HG03457 (cell line): Measurements from ENCODE around the gene ROBO3.

Source experiments
- ATAC-seq: cut with Tn5 transposase; IDR thresholded peaks from one replicate; pipeline ENCODE4 v1.9.1; 2021; ENCODE audit warnings: moderate number of reproducible peaks; ENCODE audit not compliant: unreplicated experiment

Gene ROBO3

DNA sequence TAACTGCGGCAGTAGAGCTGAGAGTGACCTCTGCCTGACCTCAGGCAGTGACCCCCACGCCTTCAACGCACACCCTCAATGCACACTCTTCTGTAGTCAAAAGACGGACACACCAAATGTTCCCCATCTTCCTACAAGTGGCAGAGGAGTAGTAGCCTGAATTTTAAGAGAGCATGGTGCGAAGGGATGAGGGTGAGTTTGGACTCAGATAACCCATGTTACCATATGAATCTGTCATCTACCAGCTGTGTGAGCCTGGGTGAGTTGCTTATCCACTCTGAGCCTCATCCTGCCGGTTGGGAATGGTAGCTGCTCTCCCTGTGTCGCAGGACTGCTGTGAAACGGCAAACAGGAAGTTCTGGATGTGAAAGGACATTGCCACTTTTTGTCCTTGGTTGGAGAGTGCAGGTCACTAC lies 20.6 kb upstream of the ROBO3 start:
- no peak for ATAC-seq

DNA sequence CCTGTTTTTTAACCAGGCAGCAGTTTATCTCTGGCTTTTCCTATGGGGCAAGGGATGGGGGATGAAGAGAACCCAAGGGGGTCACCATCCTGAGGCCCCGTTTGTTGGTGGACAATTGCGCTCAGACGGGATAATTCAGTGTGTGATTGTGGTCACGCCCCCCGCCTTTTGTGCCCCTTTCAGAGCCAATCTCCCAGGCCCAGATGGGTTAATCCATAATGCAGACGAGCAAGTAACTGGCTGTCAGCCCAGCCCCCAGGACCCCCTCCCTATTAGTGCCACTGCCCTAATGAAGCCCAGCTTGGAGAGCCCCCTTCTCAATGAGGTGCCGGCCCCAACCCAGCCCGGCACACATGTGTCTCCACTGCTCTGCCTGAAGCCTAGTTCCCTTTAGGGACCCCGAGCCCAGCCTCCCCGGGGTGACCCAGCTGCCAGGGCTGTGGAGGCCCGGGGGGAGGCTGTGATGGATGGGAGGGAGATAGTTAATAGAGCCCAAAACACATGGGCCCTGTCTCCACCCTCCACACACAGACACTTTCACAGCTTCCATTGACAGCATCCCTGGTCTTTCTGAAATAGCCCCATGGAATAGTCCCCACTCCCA lies 19.1 kb upstream of the ROBO3 start:
- no peak for ATAC-seq

DNA sequence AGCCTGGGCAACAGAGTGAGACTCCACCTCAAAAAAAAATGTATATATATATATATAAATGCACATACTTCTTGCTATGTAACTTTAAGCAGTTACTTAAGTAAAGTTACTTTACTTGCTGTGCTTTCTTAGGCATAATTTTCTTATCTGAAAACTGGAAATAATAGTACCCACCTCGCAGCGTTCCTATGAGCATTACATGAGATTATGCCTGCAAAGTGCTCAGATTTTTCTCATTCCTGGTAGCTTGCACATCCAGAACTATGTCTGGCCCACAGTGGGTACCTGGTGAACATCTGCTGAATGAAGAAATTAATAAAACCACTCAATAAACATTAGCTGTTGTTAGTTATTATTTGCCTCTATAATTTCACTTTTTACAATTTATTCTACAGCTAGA lies 6.1 kb upstream of the ROBO3 start:
- no peak for ATAC-seq

DNA sequence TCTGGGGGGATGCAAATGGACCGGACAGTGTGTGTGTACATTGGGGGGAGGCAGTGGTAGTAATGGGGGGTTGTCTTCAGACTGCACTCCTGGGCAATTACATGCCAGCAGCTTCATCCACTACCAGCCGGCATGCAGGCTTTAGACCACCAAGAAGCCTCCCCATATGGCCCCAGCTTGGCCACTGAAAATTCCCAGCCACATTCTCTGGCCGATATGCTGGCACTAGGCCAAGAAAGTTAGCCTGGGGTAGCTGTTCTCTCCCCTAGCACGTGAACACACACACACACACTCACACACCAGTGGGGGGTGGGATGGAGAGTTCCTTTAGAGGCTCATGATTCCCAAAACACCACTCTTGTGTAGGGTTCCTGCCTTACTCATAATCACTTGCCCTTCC lies 3.6 kb upstream of the ROBO3 start:
- ATAC-seq = no peak

DNA sequence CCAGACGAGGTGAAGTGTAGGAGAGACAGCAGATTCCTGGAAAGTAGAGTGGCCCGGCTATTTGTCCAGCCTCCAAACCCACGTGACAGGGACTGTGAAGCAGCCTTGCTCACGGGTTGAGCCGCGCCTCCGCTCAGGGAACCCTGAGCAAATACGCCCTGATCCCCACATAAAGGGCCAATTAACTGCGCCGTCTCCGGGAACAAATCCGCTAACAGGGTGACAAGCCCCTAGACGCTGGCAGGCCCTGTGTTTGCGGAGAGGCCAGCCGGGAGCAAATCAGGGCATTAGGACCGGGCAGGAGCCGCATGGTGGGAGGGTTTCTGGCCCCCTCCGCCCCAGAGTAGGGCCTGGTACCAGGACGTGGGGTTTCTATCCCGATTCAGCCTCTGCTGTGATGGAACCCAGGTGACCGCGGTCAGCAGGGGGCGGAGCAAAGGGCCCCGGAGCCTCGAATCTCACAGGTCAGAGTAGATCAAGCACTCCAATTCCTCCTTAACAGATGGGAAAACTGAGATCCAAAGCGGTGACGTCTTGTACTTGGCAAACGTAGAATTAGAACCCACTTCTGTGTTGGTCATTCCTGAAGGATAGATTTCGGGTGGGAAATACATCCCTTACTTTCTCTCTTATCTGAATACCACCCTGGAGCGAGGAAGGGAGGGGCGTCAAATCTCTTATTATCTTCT lies 2.0 kb upstream of the ROBO3 start:
- no peak for ATAC-seq

DNA sequence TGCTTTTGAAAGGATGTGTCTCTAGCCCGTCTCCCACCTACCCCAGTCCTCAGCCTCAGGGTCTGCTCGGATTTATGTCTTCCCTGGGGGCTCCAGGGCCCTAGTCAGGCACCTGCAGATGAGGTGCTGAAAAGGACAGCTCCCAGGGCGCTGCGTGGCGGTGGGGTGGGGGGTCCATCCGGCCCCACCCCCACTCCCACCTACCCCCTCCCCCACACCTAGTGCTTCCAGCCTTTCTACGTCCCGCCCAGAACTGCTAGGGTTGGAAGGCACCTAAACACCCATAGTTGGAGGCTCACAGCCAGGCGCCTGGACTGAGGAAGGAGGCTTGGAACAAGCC lies 1.4 kb upstream of the ROBO3 start:
- ATAC-seq = no peak

DNA sequence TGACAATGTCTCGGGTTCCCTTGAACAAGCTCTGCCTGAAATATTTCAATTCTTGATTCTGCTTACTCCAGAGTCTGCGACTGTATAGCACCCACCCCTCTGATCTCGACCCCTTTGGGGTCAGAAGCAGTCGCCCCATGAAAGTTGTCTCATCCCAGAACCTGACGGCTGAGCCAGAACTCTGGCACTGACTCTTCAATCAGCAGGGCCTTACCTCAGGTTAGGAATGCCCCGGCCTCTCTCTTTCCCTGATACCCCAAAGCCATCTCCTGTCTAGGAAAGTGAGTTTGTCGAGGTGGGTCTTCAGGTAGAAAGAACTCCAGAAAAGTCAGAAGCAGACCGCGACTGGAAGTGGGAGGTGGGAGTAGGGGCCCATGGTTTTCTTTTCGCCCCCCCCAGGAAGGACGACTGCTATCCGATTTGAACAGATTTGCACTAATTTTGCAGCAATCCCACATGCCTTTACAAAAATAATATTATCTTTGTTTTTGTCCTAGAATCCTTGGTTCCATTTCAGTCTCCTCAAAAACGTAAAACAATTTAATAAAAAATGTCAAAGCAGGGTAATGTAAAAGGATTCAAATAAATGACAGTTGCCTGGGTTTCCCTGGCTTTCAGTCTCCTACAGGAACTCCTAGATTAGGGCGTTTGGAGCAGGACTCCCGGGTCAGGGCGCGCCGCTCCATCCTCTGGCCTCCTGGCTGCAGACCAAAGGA lies 898 bp upstream of the ROBO3 start:
- no peak for ATAC-seq

DNA sequence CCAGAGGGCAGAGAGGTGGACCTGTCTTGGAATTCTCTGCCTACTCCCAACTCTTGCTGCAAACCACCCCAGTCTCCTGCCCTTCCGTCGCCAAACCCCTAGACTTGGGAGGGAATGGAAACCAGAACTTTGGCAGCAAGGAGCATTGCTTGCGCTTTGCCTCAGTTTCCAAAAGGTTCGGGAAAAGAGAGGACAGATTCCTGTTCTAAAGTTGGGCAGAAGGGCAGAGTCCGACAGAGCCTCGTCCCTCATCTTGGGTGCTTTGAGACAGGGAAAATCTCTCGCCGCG lies 396 bp upstream of the ROBO3 start:
- ATAC-seq = no peak

DNA sequence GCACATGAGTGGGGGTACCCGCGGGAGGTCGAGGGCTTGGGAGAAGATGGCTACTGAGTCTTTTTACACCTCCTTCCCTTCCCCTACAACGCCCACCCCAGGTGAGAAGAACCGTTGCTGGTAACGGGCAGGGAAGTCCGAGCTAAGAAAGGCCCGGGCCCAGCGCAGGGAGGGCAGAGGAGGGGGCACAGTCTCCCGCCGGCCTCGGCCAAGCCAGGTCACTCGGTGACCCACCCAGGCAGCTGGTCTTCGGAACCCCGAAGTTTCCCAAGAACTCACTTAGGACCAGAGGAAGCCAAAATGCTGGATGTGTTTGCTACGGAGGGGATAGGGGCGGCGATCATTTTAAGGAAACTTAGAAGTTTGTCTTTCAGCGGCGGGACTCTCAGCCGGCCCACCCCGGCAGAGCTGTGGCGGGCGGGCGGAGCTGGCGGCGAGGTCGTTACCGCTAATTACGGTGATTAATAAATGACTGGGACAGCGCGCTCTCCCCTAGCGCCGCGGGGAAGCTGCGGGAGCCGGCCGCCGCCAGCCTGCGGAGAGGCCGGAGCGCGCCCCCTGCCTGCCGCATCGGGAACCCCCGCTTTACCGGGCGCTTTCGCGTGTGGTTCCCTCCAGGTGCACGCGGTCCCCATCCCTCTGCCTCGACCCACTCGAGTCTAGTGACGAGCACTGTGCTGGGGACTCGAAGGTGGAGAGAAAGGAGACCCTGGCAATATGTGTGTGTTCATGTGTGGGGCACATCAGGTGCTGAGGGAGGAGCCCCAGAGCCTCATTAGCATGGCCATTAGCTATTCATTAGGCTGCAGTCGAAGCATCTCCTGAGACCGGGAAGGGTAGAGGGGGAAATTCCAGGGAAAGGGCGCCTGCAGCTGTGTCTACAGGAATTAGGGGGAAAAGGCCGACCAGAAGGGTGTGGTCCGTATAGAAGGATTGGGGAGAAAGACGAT lies 945 bp downstream of the ROBO3 start:
- ATAC-seq = no peak

DNA sequence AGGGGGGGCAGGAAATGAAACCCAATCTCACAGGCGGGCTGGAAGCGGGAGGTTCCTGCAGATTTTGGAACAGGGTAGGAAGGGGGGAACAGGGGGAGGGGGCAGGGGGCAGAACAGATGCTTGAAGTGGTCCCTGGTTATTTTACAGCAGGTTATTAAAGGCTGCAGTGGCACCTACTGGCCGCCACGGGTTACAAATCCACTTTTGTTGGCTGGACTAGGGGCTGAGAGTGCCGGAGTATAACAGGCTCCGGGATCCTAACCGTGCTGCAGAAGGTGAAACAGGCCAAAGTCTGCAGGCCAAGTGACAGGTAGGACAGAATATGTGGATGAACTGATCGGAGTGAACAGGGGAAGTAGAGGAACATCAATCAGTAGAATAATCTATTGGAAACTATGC lies 2.5 kb downstream of the ROBO3 start:
- no peak for ATAC-seq

DNA sequence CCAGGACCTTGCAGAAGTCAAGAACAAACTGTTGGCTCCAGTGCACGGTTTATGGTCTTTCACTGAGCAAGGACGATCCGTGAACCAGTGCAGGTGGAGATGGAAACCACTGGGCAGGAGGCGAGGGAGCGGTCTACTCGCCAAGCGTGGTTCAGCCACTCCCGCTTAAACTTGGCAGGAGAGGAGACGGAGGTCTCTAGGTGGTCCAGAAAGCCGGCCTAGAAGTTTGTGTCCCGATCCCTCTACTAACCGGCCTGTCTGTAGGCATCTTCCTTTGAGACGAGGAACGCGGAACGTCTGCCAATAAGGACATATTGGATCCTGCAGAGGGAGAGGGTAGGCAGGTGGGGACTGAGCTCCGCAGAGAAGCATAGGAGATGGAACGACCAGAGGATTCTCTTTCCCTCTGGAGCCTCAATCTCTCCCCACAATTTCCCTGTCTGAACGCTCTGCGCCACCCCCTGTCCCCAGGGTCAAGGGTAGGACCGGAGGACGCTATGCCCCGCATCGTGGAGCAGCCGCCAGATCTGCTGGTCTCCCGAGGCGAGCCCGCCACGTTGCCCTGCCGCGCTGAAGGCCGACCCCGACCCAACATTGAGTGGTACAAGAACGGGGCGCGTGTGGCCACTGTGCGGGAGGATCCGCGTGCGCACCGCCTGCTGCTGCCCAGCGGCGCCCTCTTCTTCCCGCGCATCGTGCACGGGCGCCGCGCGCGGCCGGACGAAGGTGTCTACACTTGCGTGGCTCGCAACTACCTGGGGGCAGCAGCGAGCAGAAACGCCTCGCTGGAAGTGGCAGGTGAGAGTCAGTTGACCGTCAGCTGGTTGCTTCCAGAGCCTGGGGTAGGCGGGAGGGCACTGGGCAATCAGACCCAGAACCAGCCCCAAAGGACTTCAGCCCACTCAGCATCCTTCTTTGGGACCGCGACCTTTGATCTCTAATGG lies 3.4 kb downstream of the ROBO3 start:
- ATAC-seq = no peak

DNA sequence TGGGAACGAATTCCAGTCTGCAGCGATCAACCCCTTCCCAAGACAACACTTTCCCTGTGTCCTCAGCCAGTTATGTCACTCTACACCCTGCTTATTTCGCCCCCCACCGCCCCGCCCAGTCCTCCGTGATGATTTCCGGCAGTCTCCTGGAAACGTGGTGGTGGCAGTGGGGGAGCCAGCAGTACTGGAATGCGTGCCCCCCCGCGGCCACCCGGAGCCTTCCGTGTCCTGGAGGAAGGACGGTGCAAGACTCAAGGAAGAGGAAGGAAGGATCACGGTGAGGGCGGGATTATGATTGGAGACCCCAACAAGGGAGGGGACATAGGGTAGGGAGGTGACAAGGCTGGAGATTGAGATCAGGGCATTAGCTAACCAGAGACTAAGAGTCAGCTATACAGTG lies 4.1 kb downstream of the ROBO3 start:
- ATAC-seq = no peak

DNA sequence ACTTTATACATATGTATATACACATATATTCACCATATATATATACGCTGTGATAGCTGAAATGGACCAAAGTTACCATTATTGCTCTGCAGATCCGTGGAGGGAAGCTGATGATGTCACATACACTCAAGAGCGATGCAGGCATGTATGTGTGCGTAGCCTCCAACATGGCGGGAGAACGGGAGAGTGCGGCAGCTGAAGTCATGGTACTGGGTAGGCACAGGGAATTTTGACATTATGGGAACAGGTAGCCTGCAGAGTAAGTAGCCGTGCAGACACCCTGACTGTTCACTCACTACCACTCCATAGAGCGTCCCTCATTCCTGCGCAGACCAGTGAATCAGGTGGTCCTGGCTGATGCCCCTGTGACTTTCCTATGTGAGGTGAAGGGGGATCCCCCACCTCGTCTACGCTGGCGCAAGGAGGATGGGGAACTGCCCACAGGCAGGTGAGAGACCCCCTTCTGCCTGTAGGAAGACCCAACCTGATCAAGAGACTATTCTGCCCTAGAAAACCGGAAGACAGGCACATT lies 4.7 kb downstream of the ROBO3 start:
- no peak for ATAC-seq

DNA sequence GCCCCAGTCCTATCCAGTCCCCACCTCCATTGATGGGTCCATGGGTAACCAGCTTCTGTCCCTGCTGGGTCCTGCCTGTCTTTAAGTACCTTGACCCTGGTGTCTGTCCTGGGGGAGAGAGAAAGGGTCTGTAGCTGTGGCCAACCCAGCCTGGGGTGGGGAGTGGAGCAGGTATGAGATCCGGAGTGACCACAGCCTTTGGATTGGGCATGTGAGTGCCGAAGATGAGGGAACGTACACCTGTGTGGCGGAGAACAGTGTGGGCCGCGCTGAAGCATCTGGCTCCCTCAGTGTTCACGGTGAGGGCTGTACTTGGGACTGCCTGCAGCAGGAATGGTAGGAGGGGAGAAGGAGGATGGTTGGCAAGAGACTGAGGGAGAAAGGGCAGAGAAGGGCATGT lies 5.2 kb downstream of the ROBO3 start:
- ATAC-seq = no peak

DNA sequence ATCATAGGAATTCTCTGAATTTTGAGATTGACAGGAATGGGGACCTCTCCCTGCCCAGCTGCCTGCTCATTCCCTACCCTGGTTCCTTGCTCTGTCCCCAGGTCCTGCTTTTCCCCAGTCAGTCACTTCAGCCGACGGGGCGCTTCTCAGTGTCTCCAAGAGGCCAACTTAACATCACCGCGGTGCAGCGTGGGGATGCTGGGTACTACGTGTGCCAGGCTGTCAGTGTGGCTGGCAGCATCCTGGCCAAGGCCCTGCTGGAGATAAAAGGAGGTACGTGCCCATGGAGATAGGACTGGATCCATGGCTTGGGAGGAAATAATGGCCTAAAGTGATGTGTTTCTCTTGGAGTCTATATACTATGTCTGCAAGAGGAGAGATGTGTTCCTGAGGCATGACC lies 7.0 kb downstream of the ROBO3 start:
- no peak for ATAC-seq

DNA sequence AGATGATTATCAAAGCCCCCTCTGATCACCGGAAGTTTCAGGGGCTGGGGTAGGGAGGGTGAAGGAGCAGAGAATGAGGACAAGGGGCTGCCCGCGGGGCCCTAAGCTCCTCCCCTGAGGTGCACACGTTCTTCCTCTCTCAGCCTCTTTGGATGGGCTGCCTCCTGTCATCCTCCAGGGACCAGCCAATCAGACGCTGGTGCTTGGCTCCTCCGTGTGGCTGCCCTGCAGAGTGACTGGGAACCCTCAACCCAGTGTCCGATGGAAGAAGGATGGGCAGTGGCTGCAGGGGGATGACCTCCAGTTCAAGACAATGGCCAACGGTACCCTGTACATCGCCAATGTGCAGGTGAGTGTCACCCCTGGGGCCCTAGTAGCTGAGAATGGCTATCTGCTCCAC lies 7.5 kb downstream of the ROBO3 start:
- ATAC-seq = no peak

DNA sequence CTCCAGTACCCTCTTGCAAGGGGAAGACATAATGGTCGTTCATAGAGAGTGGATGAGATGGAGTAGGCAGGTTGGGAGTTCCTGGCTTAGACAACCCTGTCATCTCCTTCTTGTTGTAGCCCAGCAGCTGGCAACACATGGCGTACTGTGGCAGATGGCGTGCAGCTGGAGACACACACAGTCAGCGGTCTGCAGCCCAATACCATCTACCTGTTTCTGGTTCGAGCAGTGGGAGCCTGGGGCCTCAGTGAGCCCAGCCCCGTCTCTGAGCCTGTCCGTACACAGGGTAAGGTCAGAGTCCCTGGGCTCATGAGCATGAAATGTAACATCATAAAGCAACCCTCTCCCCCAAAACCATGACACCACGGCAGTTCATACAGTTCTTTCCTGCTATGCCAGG lies 8.7 kb downstream of the ROBO3 start:
- ATAC-seq = no peak

DNA sequence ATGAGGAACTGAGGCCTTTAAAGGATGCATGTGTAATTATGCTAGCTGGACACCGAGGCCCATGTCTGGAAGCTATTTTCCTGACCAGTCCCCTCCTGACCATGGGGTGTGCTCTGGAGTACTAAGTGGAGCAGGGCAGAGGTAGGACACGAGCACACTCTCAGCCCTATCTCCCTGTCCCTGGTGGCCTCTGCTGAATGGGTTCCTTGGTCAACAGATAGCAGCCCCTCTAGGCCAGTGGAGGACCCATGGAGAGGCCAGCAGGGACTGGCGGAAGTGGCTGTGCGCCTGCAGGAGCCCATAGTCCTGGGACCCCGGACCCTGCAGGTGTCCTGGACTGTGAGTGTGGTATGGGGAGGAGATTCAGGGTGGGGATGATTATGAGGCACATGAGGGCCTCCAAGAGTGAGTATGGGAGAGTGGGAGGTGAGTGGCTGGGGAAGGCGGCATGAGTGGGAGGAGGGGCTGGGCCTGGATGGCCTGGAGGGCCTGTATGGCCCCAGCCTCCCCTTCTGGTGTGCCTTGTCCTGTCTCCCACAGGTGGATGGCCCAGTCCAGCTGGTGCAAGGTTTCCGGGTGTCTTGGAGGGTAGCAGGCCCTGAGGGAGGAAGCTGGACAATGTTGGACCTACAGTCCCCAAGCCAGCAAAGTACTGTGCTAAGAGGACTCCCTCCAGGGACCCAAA lies 9.5 kb downstream of the ROBO3 start:
- no peak for ATAC-seq

DNA sequence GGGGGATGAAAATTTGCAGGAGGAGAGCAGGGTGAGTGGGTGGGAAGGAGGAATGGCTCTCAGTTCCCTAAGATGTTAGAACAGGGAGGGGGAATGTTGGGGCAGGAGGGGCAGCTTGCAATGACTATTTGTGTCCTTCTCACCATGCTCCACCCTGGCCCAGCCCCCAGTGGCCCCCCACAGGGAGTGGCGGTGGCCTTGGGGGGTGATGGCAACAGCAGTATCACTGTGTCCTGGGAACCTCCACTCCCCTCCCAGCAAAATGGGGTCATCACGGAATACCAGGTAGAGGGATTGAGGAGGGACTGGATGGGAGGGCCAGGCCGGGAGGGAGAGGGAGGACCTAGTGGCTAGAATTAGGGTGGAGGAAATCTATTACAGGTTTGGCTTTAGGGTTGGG lies 10.2 kb downstream of the ROBO3 start:
- ATAC-seq = no peak
